Activated CD8-positive, alpha-beta memory T cell treated with anti-CD3 and anti-CD28 coated beads, Interleukin-2, amount 50 U/mL, for 48 hours (primary cell): ENCODE data around the gene PPM1D.
"Not testable (repeated sequence)": the region's sequence is repeated elsewhere in the genome, so short reads cannot be mapped to it uniquely, and the experiment has no call there.

Experiments
- DNase-seq: peaks from one replicate; pipeline ENCODE4 v3.0.0-alpha.2; 2020

PPM1D gene

DNA sequence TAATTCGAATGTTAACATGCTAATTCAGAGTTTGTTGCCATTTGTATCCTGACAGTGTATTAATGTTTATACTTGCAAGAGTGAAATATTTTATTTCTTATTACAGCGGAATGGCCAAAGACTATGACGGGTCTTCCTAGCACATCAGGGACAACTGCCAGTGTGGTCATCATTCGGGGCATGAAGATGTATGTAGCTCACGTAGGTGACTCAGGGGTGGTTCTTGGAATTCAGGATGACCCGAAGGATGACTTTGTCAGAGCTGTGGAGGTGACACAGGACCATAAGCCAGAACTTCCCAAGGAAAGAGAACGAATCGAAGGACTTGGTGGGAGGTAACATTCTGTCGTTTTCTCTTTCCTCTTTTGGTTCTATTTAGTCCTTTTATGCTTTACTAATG, 23.4 kb downstream of the PPM1D start:
- DNase-seq = no peak

DNA sequence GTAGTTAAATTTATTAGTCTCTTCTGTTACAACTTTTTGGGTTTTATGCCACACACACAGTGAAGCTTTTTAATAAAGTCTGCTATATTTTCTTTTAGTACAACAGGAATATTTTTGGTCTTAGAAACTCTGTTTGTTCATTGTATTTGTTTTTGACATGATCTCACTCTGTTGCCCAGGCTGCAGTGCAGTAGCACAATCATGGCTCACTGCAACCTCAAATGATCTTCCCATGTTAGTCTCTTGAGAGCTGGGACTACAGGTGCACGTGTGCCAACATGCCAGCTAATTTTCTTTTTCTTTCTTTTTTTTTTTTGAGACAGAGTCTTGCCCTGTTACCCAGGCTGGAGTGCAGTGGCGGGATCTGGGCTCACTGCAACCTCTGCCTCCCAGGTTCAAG, 27.1 kb downstream of the PPM1D start:
- DNase-seq = no peak

DNA sequence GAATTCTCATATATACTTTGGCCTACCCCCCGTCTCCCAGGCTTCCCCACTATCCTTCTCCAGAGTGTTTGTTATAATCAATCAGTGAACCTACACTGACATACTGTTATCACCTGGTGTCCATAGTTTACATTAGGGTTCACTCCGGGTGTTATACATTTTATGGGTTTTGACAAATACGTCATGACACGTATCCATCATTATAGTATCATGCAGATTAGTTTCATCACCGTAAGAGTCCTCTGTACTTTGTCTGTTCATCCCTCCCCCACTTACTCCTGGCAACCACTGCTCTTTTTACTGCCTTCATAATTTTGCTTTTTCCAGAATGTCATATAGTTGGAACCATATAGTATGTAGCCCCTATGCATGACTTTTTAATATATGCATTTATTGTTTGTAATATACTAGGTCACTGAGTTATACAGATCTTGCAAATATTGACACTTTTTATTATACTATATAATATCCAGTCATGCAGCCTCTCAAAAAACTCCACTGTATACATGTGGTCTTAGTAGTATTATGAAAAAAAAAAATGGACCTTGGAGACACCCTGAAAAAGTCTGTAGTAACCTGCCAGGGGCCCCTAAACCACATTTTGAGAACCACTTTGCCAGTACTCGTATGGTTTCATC, 28.4 kb downstream of the PPM1D start:
- DNase-seq = no peak

DNA sequence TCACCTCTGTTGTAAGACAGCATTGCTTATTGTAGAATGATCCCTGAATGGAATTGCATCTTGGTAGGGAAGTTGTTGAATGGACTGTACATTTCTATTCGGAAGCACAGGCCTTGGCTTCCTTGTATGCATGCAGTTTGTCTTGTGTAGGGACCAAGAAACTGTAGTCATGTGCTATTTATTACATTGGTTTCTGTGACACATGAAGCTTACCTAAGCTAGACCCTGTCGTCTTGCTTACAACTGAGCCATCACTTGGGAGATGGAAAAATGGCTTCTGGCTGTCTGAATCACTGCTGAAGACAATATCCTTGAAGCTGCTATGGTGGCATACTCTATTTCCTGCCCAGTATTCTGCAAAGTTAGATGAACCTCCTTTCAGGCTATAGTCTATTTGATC, 29.1 kb downstream of the PPM1D start:
- DNase-seq = no peak

DNA sequence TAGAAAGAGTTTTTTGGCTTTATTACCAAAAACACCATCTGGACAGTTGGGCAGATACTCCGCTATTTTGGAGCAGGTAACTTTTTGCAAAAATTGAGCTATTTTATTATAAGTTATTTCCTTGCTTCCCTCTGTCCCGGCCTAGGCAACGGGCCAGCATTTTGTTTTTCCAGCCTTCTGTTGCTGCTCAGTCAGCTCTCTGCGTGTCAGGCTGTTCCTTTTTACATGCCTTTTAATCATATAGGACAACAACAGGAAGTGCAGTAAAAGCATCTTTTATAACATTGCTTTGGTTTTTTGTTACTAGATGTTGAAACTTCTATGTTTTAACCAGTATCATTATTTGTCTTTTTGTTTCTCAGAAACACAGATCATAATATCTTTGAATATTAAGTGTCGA, 30.4 kb downstream of the PPM1D start:
- DNase-seq = no peak

DNA sequence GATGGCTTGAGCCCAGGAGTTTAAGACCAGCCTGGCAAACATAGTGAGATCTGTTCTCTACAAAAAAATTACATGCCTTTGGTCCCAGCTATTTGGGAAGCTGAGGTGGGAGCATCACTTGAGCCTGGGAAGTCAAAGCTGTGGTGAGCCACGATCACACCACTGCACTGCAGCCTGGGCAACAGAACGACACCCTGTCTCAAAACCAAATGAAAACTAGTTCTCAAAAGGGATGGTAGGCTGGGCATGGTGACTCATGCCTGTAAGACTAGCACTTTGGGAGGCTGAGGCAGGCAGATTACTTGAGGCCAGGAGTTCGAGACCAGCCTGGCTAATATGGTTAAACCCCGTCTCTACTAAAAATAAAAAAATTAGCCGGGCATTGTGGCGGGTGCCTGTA, 31.1 kb downstream of the PPM1D start:
- no peak for DNase-seq

DNA sequence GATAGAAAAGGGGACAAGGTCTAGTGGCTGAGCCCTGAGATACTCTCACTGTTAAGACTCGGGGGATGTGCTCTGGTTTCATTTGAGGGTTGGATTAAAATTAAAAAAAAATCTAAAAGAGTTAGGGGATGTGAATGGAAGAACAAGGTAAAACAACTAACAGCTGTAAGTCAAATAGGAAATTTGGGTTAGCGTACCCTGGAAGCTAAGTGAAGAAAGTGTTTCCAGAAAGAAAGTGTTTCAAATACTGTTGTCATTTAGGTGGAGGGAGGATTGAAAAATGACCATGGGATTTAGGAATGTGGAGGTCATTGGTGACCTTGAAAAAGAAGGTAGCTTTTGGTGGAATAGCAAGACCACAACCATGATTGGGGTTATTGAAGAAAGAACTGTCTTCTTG, 37.7 kb downstream of the PPM1D start:
- no peak for DNase-seq

DNA sequence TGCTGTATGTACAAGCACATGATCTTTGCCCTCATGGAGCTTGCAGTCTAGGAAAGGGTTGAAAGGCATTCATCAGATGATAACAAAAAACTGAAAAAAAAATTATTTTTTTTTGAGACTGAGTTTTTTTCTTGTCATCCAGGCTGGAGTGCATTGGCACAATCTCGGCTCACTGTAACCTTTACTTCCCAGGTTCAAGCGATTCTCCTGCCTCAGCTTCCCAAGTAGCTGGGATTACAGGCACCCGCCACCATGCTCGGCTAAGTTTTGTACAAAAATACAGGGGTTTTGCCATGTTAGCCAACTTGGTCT, 39.0 kb downstream of the PPM1D start:
- no peak for DNase-seq

DNA sequence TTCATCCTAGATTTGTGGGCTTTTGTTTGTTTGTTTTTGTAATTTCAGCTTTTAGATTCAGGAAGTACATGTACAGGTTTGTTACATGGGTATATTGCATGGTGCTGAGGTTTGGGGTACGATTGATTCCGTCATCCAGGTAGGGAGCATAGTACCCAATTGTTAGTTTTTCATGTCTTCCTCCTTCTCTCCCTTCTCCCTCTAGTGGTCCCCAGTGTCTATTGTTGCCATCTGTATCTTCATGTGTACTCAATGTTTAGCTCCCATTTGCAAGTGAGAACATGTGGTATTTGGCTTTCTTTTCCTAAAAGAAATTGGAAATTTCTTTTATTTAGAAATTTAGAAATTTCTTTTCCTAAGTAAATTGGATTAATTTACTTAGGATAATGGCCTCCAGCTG, 40.5 kb downstream of the PPM1D start:
- no peak for DNase-seq

DNA sequence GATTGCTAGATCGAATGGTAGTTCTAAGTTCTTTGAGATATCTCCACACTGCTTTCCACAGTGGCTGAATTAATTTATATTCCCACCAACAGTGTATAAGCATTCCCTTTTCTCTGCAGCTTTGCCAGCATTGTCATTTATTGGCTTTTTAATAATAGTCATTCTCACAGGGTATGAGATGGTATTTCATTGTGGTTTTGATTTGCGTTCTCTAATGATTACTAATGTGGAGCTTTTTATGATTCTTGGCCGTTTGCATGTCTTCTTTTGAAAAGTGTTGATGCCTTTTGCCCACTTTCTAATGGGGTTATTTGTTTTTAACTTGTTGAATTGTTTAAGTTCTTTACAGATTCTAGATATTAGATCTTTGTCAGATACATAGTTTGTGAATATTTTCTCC, 41.1 kb downstream of the PPM1D start:
- DNase-seq = no peak

DNA sequence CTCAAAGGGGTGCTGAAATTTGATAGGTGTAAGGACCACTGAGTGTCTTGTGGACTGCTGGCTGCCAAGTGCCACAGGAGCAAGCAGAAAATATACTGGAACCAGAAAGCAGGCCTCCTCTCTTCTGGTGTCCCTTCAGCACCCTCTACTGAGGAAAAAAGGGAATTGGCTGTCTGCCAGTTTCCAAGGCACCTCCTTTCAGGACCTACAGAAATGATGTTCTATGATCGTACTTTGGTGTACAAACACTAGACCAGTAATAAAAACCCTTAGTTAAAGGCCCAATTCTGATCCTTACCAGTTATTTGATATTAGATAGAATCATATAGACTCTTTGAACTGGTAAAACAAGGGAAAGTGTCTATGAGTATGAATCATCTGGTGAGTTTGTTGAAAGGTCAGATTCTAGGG, 41.8 kb downstream of the PPM1D start:
- DNase-seq = no peak

DNA sequence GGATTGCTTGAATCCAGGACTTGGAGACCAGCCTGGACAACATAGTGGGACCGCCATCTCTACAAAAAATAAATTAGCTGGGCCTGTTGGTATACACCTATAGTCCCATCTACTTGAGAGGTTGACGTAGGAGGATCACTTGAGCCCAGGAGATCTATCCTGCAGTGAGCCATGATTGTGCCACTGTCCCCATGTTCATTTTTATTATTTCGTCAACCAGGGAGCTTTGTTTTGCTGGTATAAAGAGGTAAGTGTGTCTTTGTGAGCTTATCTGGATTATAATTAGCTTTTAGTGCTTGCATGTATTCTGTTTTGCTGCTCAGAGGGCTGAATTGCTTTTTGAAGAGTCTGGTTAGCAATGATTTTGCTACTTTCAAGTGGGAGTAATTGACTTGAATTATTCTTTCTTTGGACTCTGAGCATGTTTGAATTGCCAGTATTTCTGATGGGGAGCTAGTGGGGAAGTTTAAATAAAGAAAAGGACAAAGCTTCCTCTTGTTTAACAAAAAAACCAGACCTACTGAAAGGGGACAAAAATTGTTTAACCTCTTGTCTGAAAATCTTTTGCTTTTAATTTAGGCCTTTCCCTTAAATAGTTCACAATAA, 46.0 kb downstream of the PPM1D start:
- no peak for DNase-seq

DNA sequence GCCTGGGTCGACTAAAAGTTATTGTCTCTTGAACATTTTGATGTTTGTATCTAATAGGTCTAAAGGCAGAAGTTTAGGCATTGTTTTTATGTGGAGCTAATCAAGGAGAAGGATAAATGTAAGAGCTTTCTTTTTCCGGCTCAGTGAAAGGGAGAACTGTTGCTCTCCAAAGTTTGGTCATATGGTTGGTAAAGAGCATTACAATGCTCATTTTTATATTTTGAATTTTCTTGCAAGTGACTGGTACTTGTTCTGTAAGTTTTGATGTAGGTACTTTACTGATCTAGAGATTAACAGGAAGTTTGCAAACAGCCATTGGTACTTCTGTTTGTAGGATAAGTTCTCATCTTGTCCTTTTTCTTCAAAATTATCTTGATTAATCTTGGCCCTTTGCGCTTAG, 46.7 kb downstream of the PPM1D start:
- no peak for DNase-seq

DNA sequence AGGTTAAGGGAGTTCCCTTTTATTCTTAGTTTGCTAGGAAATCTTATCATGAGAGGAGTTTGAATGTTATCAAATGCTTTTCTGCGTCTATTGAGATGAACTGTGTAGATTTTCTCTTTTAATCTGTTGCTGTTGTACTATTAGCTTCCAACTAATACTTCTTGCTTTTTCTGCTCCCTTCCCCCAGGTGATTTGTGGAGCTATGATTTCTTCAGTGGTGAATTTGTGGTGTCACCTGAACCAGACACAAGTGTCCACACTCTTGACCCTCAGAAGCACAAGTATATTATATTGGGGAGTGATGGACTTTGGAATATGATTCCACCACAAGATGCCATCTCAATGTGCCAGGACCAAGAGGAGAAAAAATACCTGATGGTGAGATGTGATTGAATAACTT, 47.7 kb downstream of the PPM1D start:
- no peak for DNase-seq

DNA sequence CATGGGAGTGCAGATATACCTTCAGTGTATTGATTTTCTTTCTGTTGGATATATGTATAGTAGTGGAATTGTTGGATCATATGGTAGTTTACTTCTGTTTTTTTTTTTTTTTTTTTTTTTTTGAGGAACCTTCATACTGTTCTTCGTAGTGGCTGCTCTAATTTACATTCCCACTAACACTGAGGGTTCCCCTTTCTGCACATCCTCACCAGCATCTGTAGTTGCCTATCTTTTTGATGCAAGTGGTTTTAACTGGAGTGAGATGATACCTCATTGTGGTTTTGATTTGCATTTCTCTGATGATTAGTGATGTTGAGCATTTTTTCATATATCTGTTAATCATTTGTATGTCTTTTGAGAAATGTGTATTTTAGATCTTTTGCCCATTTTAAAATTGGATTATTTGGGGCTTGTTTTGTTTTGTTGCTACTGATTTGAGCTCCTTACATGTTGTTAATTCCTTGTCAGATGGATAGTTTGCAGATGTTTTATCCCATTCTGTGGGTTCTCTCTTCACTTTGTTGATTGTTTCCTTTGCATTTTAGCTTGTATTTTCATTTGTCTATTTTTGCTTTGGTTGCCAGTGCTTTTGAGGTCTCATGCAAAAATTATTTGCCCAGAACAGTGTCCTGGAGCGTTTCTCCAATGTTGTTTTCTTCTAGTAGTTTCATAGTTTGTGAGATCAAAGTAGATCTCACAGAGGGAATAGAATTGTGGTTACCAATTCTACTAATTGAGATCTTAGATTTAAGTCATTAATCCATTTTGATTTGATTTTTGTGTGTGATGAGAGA, 52.7 kb downstream of the PPM1D start:
- no peak for DNase-seq

DNA sequence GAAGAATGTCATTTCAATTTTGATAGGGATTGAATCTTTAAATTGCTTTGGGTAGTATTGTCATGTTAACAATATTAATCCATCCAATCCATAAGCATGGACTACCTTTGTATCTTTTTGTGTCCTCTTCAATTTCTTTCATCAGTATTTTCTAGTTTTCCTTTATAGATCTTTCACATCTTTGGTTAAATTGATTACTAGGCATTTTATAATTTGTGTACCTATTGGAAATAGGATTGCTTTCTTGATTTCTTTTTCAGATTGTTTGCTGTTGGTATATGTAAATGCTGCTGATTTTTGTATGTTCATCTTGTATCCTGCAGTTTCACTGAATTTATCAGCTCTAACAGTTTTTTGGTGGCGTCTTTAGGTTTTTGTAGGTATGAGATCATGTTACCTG, 53.6 kb downstream of the PPM1D start:
- DNase-seq = no peak

DNA sequence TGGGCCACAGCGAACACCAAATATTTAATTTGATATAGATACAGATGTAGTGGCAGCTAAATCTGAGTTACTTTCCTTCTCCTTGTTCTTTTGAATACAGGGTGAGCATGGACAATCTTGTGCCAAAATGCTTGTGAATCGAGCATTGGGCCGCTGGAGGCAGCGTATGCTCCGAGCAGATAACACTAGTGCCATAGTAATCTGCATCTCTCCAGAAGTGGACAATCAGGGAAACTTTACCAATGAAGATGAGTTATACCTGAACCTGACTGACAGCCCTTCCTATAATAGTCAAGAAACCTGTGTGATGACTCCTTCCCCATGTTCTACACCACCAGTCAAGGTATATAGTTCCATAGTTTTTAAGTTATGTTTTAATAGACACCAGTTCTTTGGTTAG, 56.5 kb downstream of the PPM1D start:
- DNase-seq = no peak

DNA sequence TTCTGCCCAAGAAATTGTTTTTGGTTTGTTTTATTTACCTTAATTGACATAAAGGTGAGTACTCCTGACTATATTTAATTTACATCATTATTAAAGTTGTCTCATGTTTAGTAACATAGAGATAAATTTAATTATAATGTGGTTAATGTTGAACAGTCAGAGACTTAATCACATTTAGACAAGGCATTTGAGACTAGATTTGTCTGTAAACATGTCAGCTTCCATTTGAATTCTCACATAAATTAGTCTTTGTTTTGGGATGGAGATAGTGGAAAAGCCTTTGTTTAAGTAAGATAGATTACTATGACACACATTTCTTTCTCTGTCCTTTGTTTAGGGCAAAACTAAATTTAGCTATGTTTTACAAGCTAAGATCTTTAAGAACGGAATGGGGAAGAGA, 59.2 kb downstream of the PPM1D start:
- no peak for DNase-seq

DNA sequence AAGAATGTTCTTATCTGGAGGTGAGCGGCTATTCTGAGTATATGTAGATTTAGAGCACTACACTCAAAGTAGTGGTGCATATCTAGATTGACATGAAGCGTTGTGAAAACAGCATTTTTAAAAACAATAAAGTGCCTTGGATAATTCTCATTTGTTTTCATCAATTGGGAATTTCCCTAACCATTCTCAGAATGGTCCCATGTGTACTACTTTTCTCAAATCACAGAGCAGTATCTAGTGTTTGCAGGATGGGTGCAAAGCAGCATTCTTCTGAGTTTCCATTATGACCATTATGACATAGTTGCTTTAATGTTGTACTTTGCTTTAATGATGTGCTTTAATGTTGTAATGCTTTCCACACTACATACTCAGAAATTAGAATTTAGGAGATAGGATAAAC, 61.5 kb downstream of the PPM1D start:
- DNase-seq = no peak

DNA sequence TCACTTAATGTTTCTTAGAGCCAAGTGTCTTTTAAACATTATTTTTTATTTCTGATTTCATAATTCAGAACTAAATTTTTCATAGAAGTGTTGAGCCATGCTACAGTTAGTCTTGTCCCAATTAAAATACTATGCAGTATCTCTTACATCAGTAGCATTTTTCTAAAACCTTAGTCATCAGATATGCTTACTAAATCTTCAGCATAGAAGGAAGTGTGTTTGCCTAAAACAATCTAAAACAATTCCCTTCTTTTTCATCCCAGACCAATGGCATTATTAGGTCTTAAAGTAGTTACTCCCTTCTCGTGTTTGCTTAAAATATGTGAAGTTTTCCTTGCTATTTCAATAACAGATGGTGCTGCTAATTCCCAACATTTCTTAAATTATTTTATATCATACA, 64.0 kb downstream of the PPM1D start:
- DNase-seq = no peak

DNA sequence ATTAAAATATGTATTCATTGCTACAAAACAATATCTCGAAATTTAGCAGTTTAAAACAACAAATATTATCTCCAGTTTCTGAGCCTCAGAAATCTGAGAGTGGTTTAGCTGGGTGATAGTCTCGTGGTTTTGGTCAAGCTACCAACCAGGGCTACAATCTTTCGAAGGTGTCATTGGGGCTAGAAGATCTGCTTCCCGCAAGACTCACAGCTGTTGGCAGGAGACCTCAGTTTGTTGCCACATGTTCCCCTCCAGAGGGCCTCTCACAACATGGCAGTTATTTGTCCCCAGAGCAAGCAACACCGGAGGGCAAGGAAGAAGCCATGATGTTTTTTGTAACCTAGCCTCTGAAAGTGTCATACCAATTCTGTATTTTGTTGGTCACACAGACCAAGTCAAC, 65.6 kb downstream of the PPM1D start:
- no peak for DNase-seq

DNA sequence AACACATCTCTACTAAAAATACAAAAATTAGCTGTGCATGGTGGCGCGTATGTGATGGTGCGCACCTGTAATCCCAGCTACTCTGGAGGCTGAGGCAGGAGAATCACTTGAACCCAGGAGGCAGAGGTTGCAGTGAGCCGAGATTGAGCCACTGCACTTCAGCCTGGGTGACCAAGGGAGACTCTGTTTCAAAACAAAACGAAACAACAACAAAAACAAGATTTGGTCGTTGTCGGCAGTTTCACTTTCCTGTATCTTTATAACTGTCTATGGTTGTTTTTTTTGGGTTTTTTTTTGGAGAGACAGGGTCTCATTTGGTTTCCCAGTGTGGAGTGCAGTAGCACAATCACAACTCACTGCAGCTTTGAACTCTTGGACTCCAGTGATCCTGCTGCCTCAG, 68.7 kb downstream of the PPM1D start:
- DNase-seq = not testable (repeated sequence)

DNA sequence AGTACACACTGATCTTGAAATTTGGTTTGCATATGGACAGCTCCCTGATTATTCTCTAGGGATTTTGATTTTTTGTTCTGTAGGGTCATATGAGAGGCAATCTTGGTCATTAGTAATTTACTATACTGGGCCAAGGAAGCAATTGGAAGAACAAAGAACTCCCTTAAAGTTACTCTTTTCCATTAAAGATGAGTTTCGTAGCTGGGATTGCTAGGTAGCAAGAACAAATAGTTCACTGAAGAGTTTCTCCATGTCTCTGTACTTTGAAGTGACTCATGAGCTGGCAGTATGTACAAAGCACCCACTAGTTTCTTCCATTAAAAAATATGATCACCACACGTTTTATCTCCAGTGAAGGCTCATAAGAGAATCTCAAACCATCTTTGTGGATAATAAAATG, 71.5 kb downstream of the PPM1D start:
- no peak for DNase-seq

DNA sequence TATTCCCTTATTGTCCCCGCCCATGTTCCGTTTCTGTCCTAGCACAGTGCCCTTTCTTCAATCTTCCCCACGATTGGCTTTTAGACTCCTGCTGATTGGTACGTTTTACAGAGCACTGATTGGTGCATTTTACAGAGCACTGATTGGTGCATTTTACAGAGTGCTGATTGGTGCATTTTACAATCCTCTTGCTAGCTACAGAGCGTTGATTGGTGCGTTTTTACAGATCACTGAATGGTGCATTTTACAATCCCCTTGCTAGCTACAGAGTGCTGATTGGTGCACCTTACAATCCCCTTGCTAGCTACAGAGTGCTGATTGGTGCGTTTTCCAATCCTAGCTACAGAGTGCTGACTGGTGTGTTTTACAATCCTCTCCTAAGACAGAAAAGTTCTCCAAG, 74.6 kb downstream of the PPM1D start:
- not testable (repeated sequence) for DNase-seq

DNA sequence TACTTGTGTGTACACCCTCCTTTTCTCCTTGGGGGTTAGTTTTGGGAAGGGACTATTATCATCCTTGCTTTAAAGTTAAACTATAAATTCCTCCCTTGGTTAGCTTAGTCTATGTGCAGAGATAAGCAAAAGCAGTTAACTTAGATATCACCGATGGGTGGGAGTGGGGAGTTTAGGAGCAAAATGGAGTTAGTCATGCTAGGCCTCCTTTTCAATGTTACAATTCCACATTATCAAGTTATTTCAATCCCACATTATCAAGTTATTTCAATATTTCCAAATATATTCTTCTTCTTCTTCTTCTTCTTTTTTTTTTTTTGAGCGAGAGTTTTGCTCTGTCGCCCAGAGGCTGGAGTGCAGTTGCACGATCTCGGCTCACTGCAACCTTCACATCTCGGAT, 76.0 kb downstream of the PPM1D start:
- DNase-seq = no peak
